HEK293 (cell line): ENCODE results near the gene PTPRG.
A peak's percentile ranks its signal among the peaks of the same experiment; 100 is the strongest.

Experiments
- GLIS2 ChIP-seq: fragments of 450-650 bp; formaldehyde crosslinking; IDR thresholded peaks from 2 replicates; pipeline ENCODE4 v1.5.1; 2016; ENCODE audit warnings: missing biosample characterization, missing genetic modification characterization
- KLF16 ChIP-seq: fragments of 450-650 bp; formaldehyde crosslinking; IDR thresholded peaks from 2 replicates; pipeline ENCODE4 v1.5.1; 2017; ENCODE audit warnings: missing biosample characterization, missing genetic modification characterization
- KLF9 ChIP-seq: fragments of 450-650 bp; formaldehyde crosslinking; IDR thresholded peaks from 2 replicates; pipeline ENCODE4 v1.5.1; 2016; ENCODE audit warnings: missing biosample characterization, missing genetic modification characterization, low read depth
- RBAK ChIP-seq: fragments of 450-650 bp; formaldehyde crosslinking; IDR thresholded peaks from 2 replicates; pipeline ENCODE4 v1.5.1; 2016; ENCODE audit warnings: missing biosample characterization, missing genetic modification characterization
- TCF7L2 ChIP-seq: IDR thresholded peaks from 2 replicates; pipeline ENCODE4 v1.6.1; 2011; ENCODE audit warnings: low read depth, mild to moderate bottlenecking, inconsistent platforms, low read length, moderate library complexity, borderline replicate concordance
- ZBTB1 ChIP-seq: fragments of 450-650 bp; formaldehyde crosslinking; IDR thresholded peaks from 2 replicates; pipeline ENCODE4 v1.5.1; 2016; ENCODE audit warnings: missing biosample characterization, missing genetic modification characterization
- ZBTB20 ChIP-seq: fragments of 450-650 bp; formaldehyde crosslinking; IDR thresholded peaks from 2 replicates; pipeline ENCODE4 v1.5.1; 2016; ENCODE audit warnings: missing biosample characterization, missing genetic modification characterization
- ZEB2 ChIP-seq: fragments of 450-650 bp; formaldehyde crosslinking; IDR thresholded peaks from 2 replicates; pipeline ENCODE4 v1.5.1; 2016; ENCODE audit warnings: missing biosample characterization, missing genetic modification characterization
- ZFP37 ChIP-seq: fragments of 450-650 bp; formaldehyde crosslinking; IDR thresholded peaks from 2 replicates; pipeline ENCODE4 v1.5.1; 2016; ENCODE audit warnings: missing biosample characterization, missing genetic modification characterization
- ZNF19 ChIP-seq: fragments of 450-650 bp; formaldehyde crosslinking; IDR thresholded peaks from 2 replicates; pipeline ENCODE4; 2016; ENCODE audit warnings: missing biosample characterization, missing genetic modification characterization, low read depth
- ZNF2 ChIP-seq: fragments of 450-650 bp; formaldehyde crosslinking; IDR thresholded peaks from 2 replicates; pipeline ENCODE4 v1.5.1; 2016; ENCODE audit warnings: missing biosample characterization, missing genetic modification characterization
- ZNF23 ChIP-seq: fragments of 450-650 bp; formaldehyde crosslinking; IDR thresholded peaks from 2 replicates; pipeline ENCODE4 v1.5.1; 2016; ENCODE audit warnings: missing biosample characterization, missing genetic modification characterization, borderline replicate concordance
- ZNF416 ChIP-seq: fragments of 450-650 bp; formaldehyde crosslinking; IDR thresholded peaks from 2 replicates; pipeline ENCODE4 v1.5.1; 2016; ENCODE audit warnings: missing biosample characterization, missing genetic modification characterization
- ZNF501 ChIP-seq: fragments of 450-650 bp; formaldehyde crosslinking; IDR thresholded peaks from 2 replicates; pipeline ENCODE4 v1.5.1; 2016; ENCODE audit warnings: missing biosample characterization, missing genetic modification characterization
- ZNF560 ChIP-seq: fragments of 450-650 bp; formaldehyde crosslinking; IDR thresholded peaks from 2 replicates; pipeline ENCODE4 v1.5.1; 2017; ENCODE audit warnings: missing biosample characterization, missing genetic modification characterization, borderline replicate concordance
- ZNF621 ChIP-seq: fragments of 450-650 bp; formaldehyde crosslinking; IDR thresholded peaks from 2 replicates; pipeline ENCODE4 v1.5.1; 2017; ENCODE audit warnings: missing biosample characterization, missing genetic modification characterization
- ZNF624 ChIP-seq: fragments of 450-650 bp; formaldehyde crosslinking; IDR thresholded peaks from 2 replicates; pipeline ENCODE4 v1.5.1; 2017; ENCODE audit warnings: missing biosample characterization, missing genetic modification characterization
- ZNF660 ChIP-seq: fragments of 450-650 bp; IDR thresholded peaks from 2 replicates; pipeline ENCODE4 v1.5.1; 2018; ENCODE audit warnings: missing biosample characterization, mild to moderate bottlenecking, missing genetic modification characterization
- ZNF785 ChIP-seq: fragments of 450-650 bp; formaldehyde crosslinking; IDR thresholded peaks from 2 replicates; pipeline ENCODE4 v1.5.1; 2016; ENCODE audit warnings: missing biosample characterization, missing genetic modification characterization
- TF ChIP-seq, protein P1 (sequence below): fragments of 450-650 bp; formaldehyde crosslinking; IDR thresholded peaks from 2 replicates; pipeline ENCODE4 v1.5.1; 2016; ENCODE audit warnings: missing biosample characterization, missing genetic modification characterization
- TF ChIP-seq, protein P2 (sequence below): fragments of 450-650 bp; formaldehyde crosslinking; IDR thresholded peaks from 2 replicates; pipeline ENCODE4 v1.5.1; 2016; ENCODE audit warnings: missing biosample characterization, missing genetic modification characterization
- TF ChIP-seq, protein P3 (sequence below): fragments of 450-650 bp; formaldehyde crosslinking; IDR thresholded peaks from 2 replicates; pipeline ENCODE4 v1.5.1; 2016; ENCODE audit warnings: missing biosample characterization, missing genetic modification characterization
- TF ChIP-seq, protein P4 (sequence below): fragments of 450-650 bp; formaldehyde crosslinking; IDR thresholded peaks from 2 replicates; pipeline ENCODE4 v1.5.1; 2017; ENCODE audit warnings: missing biosample characterization, missing genetic modification characterization
- TF ChIP-seq, protein P5 (sequence below): fragments of 450-650 bp; formaldehyde crosslinking; IDR thresholded peaks from 2 replicates; pipeline ENCODE4 v1.5.1; 2016; ENCODE audit warnings: missing biosample characterization, missing genetic modification characterization
- TF ChIP-seq, protein P6 (sequence below): fragments of 450-650 bp; formaldehyde crosslinking; IDR thresholded peaks from 2 replicates; pipeline ENCODE4 v1.5.1; 2016; ENCODE audit warnings: missing biosample characterization, missing genetic modification characterization, borderline replicate concordance
- TF ChIP-seq, protein P7 (sequence below): fragments of 450-650 bp; formaldehyde crosslinking; IDR thresholded peaks from 2 replicates; pipeline ENCODE4 v1.5.1; 2016; ENCODE audit warnings: missing biosample characterization, missing genetic modification characterization

PTPRG gene

DNA sequence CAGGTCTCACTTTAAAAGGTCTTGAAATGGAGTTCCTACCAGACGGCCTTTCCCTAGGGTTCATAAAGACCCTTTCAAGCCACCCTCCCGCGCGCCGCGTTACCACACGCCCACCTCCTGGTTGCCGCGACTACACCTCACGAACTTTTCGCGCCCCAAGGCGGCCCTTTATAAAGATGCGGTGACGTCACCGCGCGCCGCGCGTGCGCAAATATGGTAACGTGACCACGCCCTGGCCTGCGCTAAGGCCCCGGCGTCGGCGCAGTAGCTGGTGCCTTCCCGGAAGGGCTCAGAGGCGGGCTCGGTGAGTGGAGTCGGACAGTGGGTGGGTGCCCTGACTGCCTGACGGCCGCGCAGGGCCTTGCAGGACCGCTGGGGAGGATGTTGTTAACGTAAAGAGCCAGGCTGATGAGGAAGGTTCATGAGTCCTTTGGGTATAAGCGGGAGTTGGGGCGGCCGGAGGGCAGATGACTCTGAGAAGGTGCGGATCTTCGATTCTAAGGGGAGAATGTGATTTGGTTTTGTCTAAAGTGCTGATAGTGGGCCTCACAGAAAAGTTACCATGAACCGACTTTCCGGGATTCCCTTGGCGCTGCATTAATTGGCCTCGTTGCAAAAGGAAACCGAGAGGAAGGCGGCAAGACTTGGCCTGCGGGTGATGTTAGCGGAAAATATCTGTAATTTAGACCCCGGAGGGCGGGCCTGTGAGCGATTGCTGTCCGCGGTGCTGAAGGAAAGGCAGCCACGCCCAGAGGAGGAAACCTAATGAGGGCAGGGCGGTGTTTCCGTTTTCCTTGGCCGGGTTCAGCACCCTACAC lies 757.6 kb downstream of the PTPRG start (continued):
- TF ChIP-seq, protein P1, sequence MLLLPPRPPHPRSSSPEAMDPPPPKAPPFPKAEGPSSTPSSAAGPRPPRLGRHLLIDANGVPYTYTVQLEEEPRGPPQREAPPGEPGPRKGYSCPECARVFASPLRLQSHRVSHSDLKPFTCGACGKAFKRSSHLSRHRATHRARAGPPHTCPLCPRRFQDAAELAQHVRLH (tag by site-specific recombination): peak; percentile 67; the same call in 1 of the 2 replicates
- TF ChIP-seq ZNF416 (tag by site-specific recombination) (no peak), ZNF660 (tag by site-specific recombination) (0 out of 2 replicates have a peak, but pooled peaks have one; percentile 47), ZNF624 (tag by site-specific recombination) (no peak), ZNF621 (tag by site-specific recombination) (no peak), ZNF23 (tag by site-specific recombination) (no peak), RBAK (tag by site-specific recombination) (no peak), KLF16 (tag by site-specific recombination) (no peak), GLIS2 (tag by site-specific recombination) (no peak), ZBTB20 (peak; percentile 67; the same call in 1 of the 2 replicates), ZNF785 (tag by site-specific recombination) (0 out of 2 replicates have a peak, but pooled peaks have one; percentile 27), ZNF501 (tag by site-specific recombination) (no peak; the same call in 1 of the 2 replicates), ZNF19 (tag by site-specific recombination) (no peak), ZFP37 (tag by site-specific recombination) (no peak), TCF7L2 (no peak), KLF9 (tag by site-specific recombination) (peak; percentile 58; the same call in 1 of the 2 replicates), ZBTB1 (tag by site-specific recombination) (no peak), ZNF2 (tag by site-specific recombination) (no peak), ZNF560 (tag by site-specific recombination) (no peak), ZEB2 (tag by site-specific recombination) (0 out of 2 replicates have a peak, but pooled peaks have one; percentile 26)
- TF ChIP-seq, protein P2, sequence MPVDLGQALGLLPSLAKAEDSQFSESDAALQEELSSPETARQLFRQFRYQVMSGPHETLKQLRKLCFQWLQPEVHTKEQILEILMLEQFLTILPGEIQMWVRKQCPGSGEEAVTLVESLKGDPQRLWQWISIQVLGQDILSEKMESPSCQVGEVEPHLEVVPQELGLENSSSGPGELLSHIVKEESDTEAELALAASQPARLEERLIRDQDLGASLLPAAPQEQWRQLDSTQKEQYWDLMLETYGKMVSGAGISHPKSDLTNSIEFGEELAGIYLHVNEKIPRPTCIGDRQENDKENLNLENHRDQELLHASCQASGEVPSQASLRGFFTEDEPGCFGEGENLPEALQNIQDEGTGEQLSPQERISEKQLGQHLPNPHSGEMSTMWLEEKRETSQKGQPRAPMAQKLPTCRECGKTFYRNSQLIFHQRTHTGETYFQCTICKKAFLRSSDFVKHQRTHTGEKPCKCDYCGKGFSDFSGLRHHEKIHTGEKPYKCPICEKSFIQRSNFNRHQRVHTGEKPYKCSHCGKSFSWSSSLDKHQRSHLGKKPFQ (tag by site-specific recombination): no peak
- TF ChIP-seq, protein P3, sequence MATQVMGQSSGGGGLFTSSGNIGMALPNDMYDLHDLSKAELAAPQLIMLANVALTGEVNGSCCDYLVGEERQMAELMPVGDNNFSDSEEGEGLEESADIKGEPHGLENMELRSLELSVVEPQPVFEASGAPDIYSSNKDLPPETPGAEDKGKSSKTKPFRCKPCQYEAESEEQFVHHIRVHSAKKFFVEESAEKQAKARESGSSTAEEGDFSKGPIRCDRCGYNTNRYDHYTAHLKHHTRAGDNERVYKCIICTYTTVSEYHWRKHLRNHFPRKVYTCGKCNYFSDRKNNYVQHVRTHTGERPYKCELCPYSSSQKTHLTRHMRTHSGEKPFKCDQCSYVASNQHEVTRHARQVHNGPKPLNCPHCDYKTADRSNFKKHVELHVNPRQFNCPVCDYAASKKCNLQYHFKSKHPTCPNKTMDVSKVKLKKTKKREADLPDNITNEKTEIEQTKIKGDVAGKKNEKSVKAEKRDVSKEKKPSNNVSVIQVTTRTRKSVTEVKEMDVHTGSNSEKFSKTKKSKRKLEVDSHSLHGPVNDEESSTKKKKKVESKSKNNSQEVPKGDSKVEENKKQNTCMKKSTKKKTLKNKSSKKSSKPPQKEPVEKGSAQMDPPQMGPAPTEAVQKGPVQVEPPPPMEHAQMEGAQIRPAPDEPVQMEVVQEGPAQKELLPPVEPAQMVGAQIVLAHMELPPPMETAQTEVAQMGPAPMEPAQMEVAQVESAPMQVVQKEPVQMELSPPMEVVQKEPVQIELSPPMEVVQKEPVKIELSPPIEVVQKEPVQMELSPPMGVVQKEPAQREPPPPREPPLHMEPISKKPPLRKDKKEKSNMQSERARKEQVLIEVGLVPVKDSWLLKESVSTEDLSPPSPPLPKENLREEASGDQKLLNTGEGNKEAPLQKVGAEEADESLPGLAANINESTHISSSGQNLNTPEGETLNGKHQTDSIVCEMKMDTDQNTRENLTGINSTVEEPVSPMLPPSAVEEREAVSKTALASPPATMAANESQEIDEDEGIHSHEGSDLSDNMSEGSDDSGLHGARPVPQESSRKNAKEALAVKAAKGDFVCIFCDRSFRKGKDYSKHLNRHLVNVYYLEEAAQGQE (tag by site-specific recombination): peak; percentile 98
- TF ChIP-seq, protein P4, sequence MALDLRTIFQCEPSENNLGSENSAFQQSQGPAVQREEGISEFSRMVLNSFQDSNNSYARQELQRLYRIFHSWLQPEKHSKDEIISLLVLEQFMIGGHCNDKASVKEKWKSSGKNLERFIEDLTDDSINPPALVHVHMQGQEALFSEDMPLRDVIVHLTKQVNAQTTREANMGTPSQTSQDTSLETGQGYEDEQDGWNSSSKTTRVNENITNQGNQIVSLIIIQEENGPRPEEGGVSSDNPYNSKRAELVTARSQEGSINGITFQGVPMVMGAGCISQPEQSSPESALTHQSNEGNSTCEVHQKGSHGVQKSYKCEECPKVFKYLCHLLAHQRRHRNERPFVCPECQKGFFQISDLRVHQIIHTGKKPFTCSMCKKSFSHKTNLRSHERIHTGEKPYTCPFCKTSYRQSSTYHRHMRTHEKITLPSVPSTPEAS: no peak
- TF ChIP-seq, protein P5, sequence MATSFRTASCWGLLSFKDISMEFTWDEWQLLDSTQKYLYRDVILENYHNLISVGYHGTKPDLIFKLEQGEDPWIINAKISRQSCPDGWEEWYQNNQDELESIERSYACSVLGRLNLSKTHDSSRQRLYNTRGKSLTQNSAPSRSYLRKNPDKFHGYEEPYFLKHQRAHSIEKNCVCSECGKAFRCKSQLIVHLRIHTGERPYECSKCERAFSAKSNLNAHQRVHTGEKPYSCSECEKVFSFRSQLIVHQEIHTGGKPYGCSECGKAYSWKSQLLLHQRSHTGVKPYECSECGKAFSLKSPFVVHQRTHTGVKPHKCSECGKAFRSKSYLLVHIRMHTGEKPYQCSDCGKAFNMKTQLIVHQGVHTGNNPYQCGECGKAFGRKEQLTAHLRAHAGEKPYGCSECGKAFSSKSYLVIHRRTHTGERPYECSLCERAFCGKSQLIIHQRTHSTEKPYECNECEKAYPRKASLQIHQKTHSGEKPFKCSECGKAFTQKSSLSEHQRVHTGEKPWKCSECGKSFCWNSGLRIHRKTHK (tag by site-specific recombination): no peak
- TF ChIP-seq, protein P6, sequence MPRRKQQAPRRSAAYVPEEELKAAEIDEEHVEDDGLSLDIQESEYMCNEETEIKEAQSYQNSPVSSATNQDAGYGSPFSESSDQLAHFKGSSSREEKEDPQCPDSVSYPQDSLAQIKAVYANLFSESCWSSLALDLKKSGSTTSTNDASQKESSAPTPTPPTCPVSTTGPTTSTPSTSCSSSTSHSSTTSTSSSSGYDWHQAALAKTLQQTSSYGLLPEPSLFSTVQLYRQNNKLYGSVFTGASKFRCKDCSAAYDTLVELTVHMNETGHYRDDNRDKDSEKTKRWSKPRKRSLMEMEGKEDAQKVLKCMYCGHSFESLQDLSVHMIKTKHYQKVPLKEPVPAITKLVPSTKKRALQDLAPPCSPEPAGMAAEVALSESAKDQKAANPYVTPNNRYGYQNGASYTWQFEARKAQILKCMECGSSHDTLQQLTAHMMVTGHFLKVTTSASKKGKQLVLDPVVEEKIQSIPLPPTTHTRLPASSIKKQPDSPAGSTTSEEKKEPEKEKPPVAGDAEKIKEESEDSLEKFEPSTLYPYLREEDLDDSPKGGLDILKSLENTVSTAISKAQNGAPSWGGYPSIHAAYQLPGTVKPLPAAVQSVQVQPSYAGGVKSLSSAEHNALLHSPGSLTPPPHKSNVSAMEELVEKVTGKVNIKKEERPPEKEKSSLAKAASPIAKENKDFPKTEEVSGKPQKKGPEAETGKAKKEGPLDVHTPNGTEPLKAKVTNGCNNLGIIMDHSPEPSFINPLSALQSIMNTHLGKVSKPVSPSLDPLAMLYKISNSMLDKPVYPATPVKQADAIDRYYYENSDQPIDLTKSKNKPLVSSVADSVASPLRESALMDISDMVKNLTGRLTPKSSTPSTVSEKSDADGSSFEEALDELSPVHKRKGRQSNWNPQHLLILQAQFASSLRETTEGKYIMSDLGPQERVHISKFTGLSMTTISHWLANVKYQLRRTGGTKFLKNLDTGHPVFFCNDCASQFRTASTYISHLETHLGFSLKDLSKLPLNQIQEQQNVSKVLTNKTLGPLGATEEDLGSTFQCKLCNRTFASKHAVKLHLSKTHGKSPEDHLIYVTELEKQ: no peak
- TF ChIP-seq, protein P7, sequence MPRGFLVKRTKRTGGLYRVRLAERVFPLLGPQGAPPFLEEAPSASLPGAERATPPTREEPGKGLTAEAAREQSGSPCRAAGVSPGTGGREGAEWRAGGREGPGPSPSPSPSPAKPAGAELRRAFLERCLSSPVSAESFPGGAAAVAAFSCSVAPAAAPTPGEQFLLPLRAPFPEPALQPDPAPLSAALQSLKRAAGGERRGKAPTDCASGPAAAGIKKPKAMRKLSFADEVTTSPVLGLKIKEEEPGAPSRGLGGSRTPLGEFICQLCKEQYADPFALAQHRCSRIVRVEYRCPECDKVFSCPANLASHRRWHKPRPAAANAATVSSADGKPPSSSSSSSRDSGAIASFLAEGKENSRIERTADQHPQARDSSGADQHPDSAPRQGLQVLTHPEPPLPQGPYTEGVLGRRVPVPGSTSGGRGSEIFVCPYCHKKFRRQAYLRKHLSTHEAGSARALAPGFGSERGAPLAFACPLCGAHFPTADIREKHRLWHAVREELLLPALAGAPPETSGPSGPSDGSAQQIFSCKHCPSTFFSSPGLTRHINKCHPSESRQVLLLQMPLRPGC (tag by site-specific recombination): no peak
